ENCODE measurements around the gene CPT1C.
A peak's percentile ranks its signal among the peaks of the same experiment; 100 is the strongest.

Gene CPT1C

DNA sequence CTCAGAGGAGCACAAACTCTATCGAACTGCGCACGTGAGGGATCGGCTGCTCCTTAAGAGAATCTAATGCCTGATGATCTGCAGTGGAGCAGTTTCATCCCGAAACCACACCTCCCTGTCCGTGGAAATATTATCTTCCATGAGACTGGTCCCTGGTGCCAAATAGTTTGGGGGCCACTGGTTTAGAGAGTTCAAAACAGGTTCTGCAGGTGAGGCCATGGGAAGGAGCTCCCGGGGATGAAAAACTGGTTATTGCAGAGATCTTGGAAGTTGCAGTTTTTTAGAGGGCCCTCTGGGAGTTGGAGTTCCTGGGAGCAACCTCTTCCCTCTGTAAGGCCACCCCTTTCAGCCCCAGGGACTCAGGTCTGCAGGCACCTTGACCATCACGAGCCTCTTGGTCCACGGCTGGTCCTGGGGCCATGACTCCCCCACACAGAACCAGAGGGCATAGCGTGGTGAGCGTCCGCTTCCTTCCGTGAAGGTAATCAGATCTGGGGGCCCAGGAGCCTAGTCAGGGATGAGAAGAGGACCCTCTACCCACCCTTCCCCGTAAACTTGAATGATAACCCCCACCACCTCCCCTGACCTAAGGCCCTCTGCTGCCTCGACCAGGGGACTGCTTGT, 30.5 kb upstream of the CPT1C start:
- DNase-seq (ENCODE audit: low read depth in 3 of 3): no peak

- no peak for DNase-seq (ENCODE audit: low read depth in 3 of 3)
Measured at GRCh38 chr19:49662011-49662410, 28.9 kb upstream of the CPT1C start.

- DNase-seq (ENCODE audit: low read depth in 3 of 3): no peak
Measured at GRCh38 chr19:49663224-49663623, 27.7 kb upstream of the CPT1C start.

DNA sequence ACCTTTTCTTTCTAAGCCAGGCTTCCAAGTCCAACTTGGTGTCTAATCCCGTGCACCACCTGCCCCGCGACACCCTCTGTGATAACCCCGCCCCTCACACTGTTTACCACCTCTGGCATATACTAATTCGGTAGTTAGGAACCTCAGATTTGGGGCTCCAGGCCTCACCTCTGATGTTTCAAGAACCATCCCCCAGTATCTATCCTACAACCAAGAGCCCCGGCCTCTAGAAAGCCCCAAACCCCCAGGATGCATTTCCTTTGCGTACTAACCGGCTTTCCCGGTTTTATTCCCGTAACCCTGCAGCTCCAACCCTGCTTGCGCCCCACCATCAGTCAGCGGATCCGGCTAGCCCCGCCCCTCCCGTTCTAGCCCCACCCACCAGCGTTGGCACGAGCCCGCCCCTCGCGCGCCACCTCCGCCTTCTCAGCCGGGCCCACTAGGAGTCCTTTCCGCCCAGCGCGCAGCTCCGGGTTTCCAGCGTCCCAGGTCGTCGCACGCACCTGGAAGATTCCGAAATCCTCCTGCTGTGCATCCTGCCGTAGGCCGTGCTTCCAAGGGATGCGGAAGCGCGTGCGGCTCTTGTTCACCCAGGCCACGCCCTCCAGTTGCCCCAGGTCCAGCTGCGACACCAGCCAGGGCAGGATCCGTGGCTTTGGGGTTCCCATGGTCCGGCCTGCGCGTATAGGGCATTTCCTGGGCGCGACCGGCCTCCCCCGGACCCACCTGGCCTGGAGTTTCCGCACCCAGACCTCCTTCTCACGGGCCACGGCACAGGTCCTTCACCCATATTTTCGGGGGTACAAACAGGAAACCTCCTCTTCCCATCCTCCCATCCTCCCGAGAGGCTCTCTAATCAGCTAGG, 26.5 kb upstream of the CPT1C start:
- peak; percentile 85 to 95 (median 87) for DNase-seq (ENCODE audit: low read depth in 3 of 3)

- DNase-seq (ENCODE audit: low read depth in 3 of 3): no peak
Measured at GRCh38 chr19:49665036-49665350, 25.9 kb upstream of the CPT1C start.

DNA sequence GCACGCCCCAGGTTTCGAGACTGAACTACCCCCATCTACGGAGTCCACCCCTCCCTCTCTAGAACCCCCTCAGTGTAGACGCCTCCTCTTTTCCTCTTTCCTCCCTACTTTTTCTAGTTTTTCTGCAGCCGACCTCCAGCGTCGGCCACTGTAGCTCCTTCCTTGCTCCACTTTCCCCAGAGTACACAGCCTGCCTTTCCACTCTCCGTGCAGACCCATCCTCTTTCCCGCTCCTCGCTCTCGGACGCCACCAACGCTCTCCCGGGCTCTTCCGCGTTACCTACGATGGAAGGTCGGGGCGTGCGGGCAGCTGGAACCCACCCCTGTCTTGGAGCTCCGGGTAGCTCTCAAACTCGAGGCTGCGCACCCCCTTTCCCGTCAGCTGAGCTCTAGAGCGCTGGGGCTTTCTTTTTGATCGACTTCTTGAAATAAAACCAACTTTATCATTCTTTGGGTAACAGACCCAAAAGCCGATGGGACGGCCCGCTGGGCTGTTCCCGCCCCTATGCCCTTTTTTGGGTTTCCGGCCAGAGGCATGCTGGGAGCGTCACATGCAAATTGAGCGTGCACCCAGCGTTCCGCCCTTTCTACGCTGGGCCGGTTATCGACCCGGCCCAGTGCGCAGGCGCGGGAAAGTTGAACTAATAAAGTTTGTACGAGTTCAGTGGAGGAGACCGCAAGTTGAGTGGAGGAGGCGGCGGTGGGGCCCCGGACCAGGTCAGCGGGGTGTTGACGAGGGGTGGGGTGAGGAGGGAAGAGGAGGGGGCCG, 25.4 kb upstream of the CPT1C start, which contains the start of the genes BCL2L12 and IRF3:
BCL2L12 (plus strand) TSS at position 583 of the 769 bp plus-strand sequence. CDS start 760 bp downstream, outside the sequence.
IRF3 (minus strand) TSS at position 507 of the 769 bp plus-strand sequence. CDS start 1,019 bp downstream, outside the sequence.
- DNase-seq (ENCODE audit: low read depth in 3 of 3): peak; percentile 98 to 99 (median 99)

- no peak for DNase-seq (ENCODE audit: low read depth in 3 of 3)
Measured at GRCh38 chr19:49666120-49666444, 24.8 kb upstream of the CPT1C start.

DNA sequence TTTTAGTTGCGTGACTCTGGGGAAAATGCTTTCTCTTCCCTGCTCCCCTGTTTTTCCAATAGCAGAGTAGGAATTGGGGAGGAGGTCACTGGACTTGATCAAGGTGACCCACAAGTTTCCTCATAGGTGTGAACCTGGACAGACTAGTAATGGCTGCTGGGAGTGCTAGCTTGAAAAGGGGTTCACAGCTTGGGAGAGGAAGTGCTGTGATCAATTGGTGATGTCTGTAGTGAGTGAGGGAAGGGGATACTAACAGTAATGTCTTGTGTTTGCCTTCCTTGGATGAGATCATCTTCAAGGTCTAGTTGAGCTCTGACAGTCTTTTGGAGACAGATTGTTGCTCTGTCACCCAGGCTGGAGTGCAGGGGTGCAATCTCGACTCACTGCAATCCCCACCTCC, 23.4 kb upstream of the CPT1C start:
- DNase-seq (ENCODE audit: low read depth in 3 of 3): no peak

DNA sequence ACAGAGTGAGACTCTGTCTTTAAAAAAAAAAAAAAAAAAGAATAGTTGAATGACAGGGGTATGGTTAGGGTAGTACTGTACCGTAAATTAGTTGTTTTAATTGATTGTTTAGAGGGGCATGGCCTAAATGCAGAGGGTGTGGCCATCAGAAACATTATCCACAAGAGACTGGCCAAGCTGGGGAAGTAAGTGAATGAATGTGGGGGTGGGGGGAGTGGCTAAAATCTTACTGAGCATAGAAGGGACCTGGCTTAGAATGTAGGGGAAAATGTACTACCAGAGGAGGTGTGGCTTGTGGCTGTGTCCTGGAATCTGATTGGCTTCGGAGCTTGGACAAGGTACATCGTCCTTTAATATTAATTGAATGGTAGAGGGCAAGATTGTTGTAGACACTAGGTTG, 21.4 kb upstream of the CPT1C start:
- no peak for DNase-seq (ENCODE audit: low read depth in 3 of 3)

DNA sequence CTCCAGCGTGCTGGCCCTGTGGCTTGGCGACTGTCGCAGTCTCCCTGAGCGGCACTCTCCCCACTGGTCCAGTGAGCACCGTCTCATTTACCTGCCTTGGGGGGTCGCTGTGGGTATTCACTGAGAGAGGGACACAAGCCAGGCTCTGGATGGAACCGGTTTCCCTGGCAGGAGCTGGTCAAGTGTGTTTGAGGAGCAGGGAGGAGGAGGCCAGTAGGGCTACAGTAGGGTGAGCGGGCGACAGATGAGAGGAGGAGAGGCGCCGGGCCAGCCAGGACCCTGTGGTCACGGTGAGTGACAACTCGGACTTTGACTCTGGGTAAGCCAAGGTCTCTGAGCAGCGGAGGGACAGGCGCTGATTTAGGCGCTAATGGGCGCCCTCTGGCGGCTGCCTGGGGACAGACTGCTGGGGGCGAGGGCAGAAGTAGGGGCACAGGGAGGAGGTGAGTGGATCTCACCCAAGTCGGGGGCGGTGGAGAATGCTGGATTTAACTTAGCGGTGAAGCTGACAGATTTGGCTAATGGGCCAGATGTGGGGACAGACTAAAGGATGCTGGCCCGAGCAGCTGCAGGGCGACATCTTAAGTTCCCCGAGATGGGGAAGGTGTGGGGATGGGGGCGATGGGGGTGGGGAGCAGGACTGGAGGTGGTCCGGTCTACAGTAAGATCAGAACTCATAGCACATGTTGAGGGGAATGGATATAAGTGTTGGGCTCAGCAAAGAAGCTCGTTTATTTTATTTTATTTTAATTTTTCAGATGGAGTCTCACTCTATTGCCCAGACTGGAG, 18.6 kb upstream of the CPT1C start:
- DNase-seq (ENCODE audit: low read depth in 3 of 3): peak in 2 of 3 experiments; percentile 64 to 67

- DNase-seq (ENCODE audit: low read depth in 3 of 3): peak in 2 of 3 experiments; percentile 26 to 33
Measured at GRCh38 chr19:49676136-49676783, 14.7 kb upstream of the CPT1C start.

DNA sequence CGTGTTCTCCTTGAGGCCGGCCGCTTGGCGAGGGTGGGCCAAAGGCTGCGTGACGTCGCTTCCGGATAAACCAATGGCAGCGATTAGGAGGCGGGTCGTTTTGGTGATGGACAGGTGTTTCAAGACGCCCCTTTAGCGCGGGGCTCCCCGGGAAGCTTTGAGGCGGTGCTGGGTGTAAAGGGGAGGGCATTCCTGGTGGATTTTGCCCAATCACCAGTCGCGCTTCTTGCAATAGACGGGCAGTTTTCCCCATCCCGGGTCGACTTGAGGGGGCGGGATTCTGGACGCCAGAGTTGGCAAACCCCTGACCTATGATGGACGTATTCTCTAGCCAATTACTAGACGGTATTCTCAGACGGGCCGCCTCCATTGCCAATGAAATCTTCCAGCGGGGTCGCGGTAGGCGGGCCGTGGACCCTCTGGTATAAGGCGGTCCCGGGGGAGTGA, 14.1 kb upstream of the CPT1C start:
- DNase-seq (ENCODE audit: low read depth in 3 of 3): peak; percentile 94 to 97 (median 97)

- peak in 2 of 3 experiments; percentile 14 to 46 for DNase-seq (ENCODE audit: low read depth in 3 of 3)
Measured at GRCh38 chr19:49677231-49677900, 13.6 kb upstream of the CPT1C start, which contains the start of gene PRMT1. PRMT1 (plus strand) TSS chr19:49677271; CDS start chr19:49677281, 10 bp downstream.

DNA sequence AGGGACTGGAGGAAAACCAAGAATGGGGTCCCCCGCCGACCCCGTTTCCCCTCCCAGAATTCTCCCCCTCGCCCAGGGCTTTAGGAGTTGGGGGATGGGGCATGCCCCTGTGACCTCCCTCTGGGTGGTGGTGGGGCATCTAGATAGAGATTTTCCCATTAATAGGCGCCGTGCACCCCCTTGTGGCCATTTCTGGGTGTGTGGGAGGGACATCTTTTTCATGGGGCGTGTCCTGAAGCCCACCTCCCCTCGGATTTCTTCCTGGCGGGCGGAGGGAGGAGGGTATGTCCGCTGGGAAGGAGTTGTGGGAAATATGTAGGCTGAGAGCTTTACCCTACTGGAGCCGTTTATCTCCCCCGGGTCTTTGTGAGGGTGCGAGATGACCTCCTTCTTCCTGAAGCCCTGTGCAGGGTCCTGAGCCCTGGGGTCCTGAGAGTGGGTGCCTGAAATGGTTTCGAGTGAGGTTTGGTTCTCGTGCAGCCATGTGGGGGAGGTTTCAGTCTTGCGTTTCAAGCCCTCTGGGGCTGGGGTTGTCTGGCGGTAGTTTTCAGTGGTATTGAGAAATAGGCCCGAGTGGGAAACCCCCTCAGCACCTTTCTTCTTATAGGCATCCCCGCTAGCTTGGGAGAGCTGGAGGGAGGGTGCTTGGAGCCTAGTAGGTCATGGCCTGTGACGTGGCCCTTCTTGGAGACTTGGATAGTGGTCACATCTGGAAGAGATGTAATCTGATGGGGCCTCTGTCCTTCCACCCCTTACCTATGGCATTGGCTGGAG, 12.8 kb upstream of the CPT1C start:
- peak in 2 of 3 experiments; percentile 70 to 72 for DNase-seq (ENCODE audit: low read depth in 3 of 3)

DNA sequence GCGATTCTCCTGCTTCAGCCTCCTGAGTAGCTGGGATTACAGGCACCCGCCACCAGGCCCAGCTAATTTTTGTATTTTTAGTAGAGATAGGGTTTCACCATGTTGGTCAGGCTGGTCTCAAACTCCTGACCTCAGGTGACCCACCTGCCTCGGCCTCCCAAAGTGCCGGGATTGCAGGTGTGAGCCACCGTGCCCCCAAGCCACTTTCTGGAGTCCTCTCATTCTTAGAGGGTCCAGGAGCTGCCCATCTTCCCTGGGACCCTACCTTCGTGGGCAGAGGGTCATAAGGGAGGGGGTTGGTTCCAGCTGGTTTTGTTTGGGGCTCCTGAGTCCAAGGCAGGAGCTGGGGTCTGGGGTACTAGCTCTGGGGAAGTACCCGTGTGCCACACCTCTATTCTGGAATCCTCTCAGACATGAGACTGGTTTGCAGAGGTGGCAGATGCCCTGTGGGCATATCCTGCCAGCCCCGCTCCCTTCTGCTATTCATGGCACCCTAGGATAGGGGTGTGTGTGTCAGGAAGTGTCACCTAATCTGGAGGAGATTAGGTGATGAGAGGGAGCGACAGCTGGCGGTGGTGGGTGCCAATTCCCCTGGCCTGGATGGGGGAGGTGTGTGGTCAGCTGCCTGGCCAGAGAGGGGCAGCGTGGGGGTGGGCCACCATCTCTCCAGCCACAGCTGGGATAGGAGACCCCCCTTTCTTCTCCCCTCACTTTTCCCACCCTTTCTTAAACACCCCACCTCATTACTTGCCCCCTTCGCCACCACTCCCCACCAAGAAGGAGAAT, 11.7 kb upstream of the CPT1C start:
- no peak for DNase-seq (ENCODE audit: low read depth in 3 of 3)

DNA sequence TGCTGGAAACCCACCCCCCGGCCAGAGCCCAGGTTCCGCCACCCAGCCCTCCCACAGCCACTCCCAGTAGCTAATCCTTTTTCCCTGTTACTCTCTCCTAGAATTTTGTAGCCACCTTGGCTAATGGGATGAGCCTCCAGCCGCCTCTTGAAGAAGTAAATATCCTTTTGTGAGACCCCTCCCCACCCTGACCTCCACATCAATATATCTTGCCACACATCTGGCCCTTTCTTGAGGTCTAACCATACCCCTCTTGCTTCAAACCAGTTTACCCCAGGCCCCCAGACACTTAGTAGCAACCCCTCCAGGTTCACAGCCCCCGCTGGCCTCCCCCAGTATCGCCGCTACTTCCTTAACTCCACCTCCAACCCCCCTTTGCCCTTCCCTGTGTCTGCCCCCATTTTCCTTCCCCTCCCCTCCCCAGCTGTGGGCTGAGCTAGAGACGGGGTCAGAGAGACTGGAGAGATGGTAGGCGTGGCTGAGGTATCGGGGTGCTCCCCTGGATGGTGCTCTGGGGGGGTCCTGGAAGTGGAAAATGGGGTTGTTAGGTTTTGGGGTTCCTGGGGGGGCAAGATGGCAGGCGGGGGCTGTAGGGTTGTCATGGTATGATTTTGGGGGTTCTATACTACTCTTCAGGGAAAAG, 11.0 kb upstream of the CPT1C start:
- DNase-seq (ENCODE audit: low read depth in 3 of 3): no peak

GRCh38 chr19:49680421-49681351, 10.2 kb upstream of the CPT1C start:
- peak; percentile 87 to 95 (median 88) for DNase-seq (ENCODE audit: low read depth in 3 of 3)
